Measurements from ENCODE around the gene TXNDC2. TPM values are rescaled to one million over a fixed set of nuclear protein-coding genes. Genes with fewer than 3 reads are reported as not detected.
A peak's percentile ranks its signal among the peaks of the same experiment; 100 is the strongest.

TXNDC2 gene
- total RNA-seq, 1 donor from 2014 or later: not detected

GRCh38 chr18:9914584-9915290 is 29.0 kb downstream of the TXNDC2 start:
- TF ChIP-seq EZH2phosphoT487 (IDR thresholded peaks at IDR 0.05) (no peak), EZH2 (IDR thresholded peaks at IDR 0.05) (no peak)
- TF ChIP-seq, protein P1, sequence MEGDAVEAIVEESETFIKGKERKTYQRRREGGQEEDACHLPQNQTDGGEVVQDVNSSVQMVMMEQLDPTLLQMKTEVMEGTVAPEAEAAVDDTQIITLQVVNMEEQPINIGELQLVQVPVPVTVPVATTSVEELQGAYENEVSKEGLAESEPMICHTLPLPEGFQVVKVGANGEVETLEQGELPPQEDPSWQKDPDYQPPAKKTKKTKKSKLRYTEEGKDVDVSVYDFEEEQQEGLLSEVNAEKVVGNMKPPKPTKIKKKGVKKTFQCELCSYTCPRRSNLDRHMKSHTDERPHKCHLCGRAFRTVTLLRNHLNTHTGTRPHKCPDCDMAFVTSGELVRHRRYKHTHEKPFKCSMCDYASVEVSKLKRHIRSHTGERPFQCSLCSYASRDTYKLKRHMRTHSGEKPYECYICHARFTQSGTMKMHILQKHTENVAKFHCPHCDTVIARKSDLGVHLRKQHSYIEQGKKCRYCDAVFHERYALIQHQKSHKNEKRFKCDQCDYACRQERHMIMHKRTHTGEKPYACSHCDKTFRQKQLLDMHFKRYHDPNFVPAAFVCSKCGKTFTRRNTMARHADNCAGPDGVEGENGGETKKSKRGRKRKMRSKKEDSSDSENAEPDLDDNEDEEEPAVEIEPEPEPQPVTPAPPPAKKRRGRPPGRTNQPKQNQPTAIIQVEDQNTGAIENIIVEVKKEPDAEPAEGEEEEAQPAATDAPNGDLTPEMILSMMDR (IDR thresholded peaks at IDR 0.05): no peak
- H3K4me2 ChIP-seq: peak overlapping the region; percentile 83
- H3K36me3 ChIP-seq: no peaks in the 10 kb centered on the region
- peak overlapping the region; percentile 85 for H3K27ac ChIP-seq
- H3K27me3 ChIP-seq: no peaks in the 10 kb centered on the region
- H3K79me2 ChIP-seq (ENCODE audit: low read depth): peaks cover 55% of the 10 kb centered on the region
- H2AFZ ChIP-seq (replicated peaks): no peak overlapping the region
- Mint-ChIP-seq H3K4me3 (peak overlapping the region; percentile 94), H3K36me3 (peaks cover 2% of the 10 kb centered on the region), H3K27me3 (ENCODE audit: insufficient read depth, low read depth) (no peaks in the 10 kb centered on the region), H3K9me3 (no peaks in the 10 kb centered on the region), H3K4me1 (peaks cover 21% of the 10 kb centered on the region), H3K27ac (peak overlapping the region; percentile 48)
- peak; percentile 55 for DNase-seq (ENCODE audit: low spot score)
- peak overlapping the region; percentile 73 for H3K4me3 ChIP-seq
- peaks cover 52% of the 10 kb centered on the region for H4K20me1 ChIP-seq (ENCODE audit: low read depth)
- H3F3A ChIP-seq (ENCODE audit: low read depth): no peaks in the 10 kb centered on the region
- H3K4me1 ChIP-seq: peaks cover 21% of the 10 kb centered on the region
- H3K9me3 ChIP-seq (ENCODE audit: low read depth): no peaks in the 10 kb centered on the region
- H3K9ac ChIP-seq: peak overlapping the region; percentile 75

GRCh38 chr18:9915291-9916076 is 29.7 kb downstream of the TXNDC2 start:
- Histone ChIP-seq H3K9ac (peak overlapping the region; percentile 75), H3K36me3 (no peaks in the 10 kb centered on the region), H3K9me3 (ENCODE audit: low read depth) (no peaks in the 10 kb centered on the region), H3K27me3 (no peaks in the 10 kb centered on the region), H4K20me1 (ENCODE audit: low read depth) (peaks cover 59% of the 10 kb centered on the region), H3K27ac (no peak overlapping the region), H3K4me1 (peaks cover 21% of the 10 kb centered on the region), H3K4me2 (peak overlapping the region; percentile 83), H3K4me3 (peak overlapping the region; percentile 73), H2AFZ (replicated peaks) (no peak overlapping the region), H3F3A (ENCODE audit: low read depth) (no peaks in the 10 kb centered on the region), H3K79me2 (ENCODE audit: low read depth) (peaks cover 63% of the 10 kb centered on the region)
- TF ChIP-seq, protein P1 (IDR thresholded peaks at IDR 0.05): no peak
- TF ChIP-seq EZH2phosphoT487 (IDR thresholded peaks at IDR 0.05) (no peak), EZH2 (IDR thresholded peaks at IDR 0.05) (no peak)
- Mint-ChIP-seq H3K27me3 (ENCODE audit: insufficient read depth, low read depth) (no peaks in the 10 kb centered on the region), H3K9me3 (no peaks in the 10 kb centered on the region), H3K27ac (peak overlapping the region; percentile 48), H3K4me3 (peak overlapping the region; percentile 94), H3K4me1 (peaks cover 21% of the 10 kb centered on the region), H3K36me3 (peaks cover 2% of the 10 kb centered on the region)
- no peak for DNase-seq (ENCODE audit: low spot score)

DNA sequence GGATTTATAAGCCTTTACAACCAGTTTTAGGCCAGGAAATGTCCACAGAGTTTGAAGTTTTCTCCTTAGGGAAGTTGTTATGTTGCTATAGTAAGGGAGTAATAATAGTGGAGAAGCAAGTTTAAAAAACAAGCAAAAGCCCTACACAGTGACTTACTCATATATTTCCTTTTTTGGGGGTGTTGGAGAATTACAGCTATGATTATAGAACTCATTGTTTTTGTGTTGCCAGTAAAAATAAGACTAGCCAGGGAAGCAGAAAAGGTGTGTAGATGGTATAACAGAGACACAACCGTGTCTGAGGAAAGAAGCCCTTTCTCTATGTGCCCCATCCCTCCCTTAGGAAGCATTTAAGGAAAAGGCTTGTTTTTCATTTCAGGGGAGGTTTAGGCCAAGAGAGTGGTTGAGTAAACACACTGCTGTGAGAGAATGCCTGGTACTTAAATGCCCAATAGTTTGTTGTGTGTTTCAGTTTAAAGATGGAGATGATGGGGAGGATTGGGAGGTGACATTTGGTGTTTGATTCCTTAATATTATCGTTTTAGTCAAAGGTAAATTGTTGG is 30.4 kb downstream of the TXNDC2 start:
- no peaks in the 10 kb centered on the region for H3F3A ChIP-seq (ENCODE audit: low read depth)
- TF ChIP-seq, protein P1 (IDR thresholded peaks at IDR 0.05): no peak
- TF ChIP-seq EZH2phosphoT487 (IDR thresholded peaks at IDR 0.05): no peak
- no peak for TF ChIP-seq EZH2 (IDR thresholded peaks at IDR 0.05)
- H3K4me3 Mint-ChIP-seq: peak overlapping the region; percentile 94
- peaks cover 21% of the 10 kb centered on the region for H3K4me1 ChIP-seq
- no peaks in the 10 kb centered on the region for H3K27me3 Mint-ChIP-seq (ENCODE audit: insufficient read depth, low read depth)
- H3K36me3 ChIP-seq: no peaks in the 10 kb centered on the region
- peak overlapping the region; percentile 73 for H3K4me3 ChIP-seq
- H2AFZ ChIP-seq (replicated peaks): no peak overlapping the region
- H4K20me1 ChIP-seq (ENCODE audit: low read depth): peaks cover 66% of the 10 kb centered on the region
- peak overlapping the region; percentile 83 for H3K4me2 ChIP-seq
- no peaks in the 10 kb centered on the region for H3K9me3 Mint-ChIP-seq
- peaks cover 70% of the 10 kb centered on the region for H3K79me2 ChIP-seq (ENCODE audit: low read depth)
- no peak overlapping the region for H3K27ac Mint-ChIP-seq
- no peak overlapping the region for H3K27ac ChIP-seq
- no peaks in the 10 kb centered on the region for H3K9me3 ChIP-seq (ENCODE audit: low read depth)
- H3K36me3 Mint-ChIP-seq: peaks cover 2% of the 10 kb centered on the region
- peaks cover 21% of the 10 kb centered on the region for H3K4me1 Mint-ChIP-seq
- H3K27me3 ChIP-seq: no peaks in the 10 kb centered on the region
- H3K9ac ChIP-seq: no peak overlapping the region
- DNase-seq (ENCODE audit: low spot score): peak; percentile 23

All from neural progenitor cell (in vitro differentiated cells).